K562 (cell line): ENCODE data around the gene ARHGAP18. TPM values are rescaled to one million over a fixed set of nuclear protein-coding genes. Genes with fewer than 3 reads are reported as not detected.

Source experiments
- ATAC-seq: fragments of 200-7000 bp; cut with Tn5 transposase; 3 replicates; pipeline ENCODE4 v1.9.1; 2020; ENCODE audit warnings: moderate library complexity
- BruUV-seq: library from RNA; stranded (reverse); fragments of 400-500 nt; replicated peaks from 2 replicates; lab custom pipeline; 2021; lab: Mats Ljungman, UMichigan
- CTCF ChIA-PET: fragments of 300-600 bp; formaldehyde crosslinking; extraction: SDS; loops from one replicate; lab custom pipeline; 2021; ENCODE audit warnings: low intra/inter-chr PET ratio; lab: Yijun Ruan, JAX
- POLR2A ChIA-PET: fragments of 300-600, 350-650 bp; sonication (Branson Sonifier 250); formaldehyde crosslinking; extraction: SDS; loops from one replicate; lab custom pipeline; 2021; ENCODE audit warnings: antibody characterized with exemption, inconsistent platforms; lab: Yijun Ruan, JAX
- DNase-seq, 4 experiments: peaks; one replicate each; pipeline versions ENCODE4 v3.0.0 to v3.0.0-alpha.2; 2011 to 2018; ENCODE audit warnings: low spot score in 3 of 4, mixed read lengths in 3 of 4; ENCODE audit errors: extremely low read depth in 1 of 4
- FAIRE-seq: peaks from 2 replicates; lab custom pipeline; 2011; peaks lifted over from hg19 to GRCh38; lab: Jason Lieb, UNC
- H2AFZ ChIP-seq: 2 replicates; pipeline ENCODE4 v1.6.0; 2011; ENCODE audit warnings: low read depth, low read length, control low read depth, inconsistent platforms
- H3K27ac ChIP-seq: fragments of 200-600 bp; 3 replicates; pipeline ENCODE4 v1.8.0; 2011; ENCODE audit warnings: low read depth, mild to moderate bottlenecking, control low read depth, inconsistent platforms, low read length, moderate library complexity, mixed read lengths; ENCODE audit errors: extremely low read depth
- H3K27me3 ChIP-seq, 2 experiments: fragments of 300-600 bp in 1 of 2; 2 replicates in 1 of 2; 3 replicates in 1 of 2; pipeline versions ENCODE4 v1.6.0 to v1.8.0; 2011; ENCODE audit warnings: inconsistent platforms in 2 of 2, low read length in 2 of 2, mild to moderate bottlenecking in 1 of 2, mixed read lengths in 1 of 2, moderate library complexity in 1 of 2; ENCODE audit not compliant: control insufficient read depth in 2 of 2, insufficient read depth in 2 of 2
- H3K36me3 ChIP-seq: fragments of 300-600 bp; 3 replicates; pipeline ENCODE4 v1.8.0; 2011; ENCODE audit warnings: mild to moderate bottlenecking, low read length, inconsistent platforms; ENCODE audit not compliant: control insufficient read depth, insufficient read depth
- H3K4me1 ChIP-seq, 2 experiments: fragments of 200-600 bp in 1 of 2; replicated peaks in 1 of 2; 2 replicates in 1 of 2; 3 replicates in 1 of 2; pipeline versions ENCODE4 v1.5.1 to v1.8.0; 2011; ENCODE audit warnings: inconsistent platforms in 2 of 2, low read length in 2 of 2, mild to moderate bottlenecking in 1 of 2, mixed read lengths in 1 of 2, moderate library complexity in 1 of 2; ENCODE audit not compliant: control insufficient read depth in 2 of 2, insufficient read depth in 2 of 2
- H3K4me2 ChIP-seq: 2 replicates; pipeline ENCODE4 v1.6.1; 2011; ENCODE audit warnings: low read length, control low read depth, inconsistent platforms, mixed read lengths; ENCODE audit not compliant: insufficient read depth
- H3K4me3 ChIP-seq: fragments of 200-600 bp; sonication (generic), shearing (Covaris generic); 2 replicates; pipeline ENCODE4 v1.5.1; 2016; ENCODE audit warnings: control low read depth, inconsistent platforms
- H3K79me2 ChIP-seq: fragments of 200-600 bp; 3 replicates; pipeline ENCODE4 v1.8.0; 2011; ENCODE audit warnings: low read length, inconsistent platforms; ENCODE audit not compliant: control insufficient read depth, insufficient read depth
- H3K9ac ChIP-seq, 2 experiments: 2 replicates each; pipeline versions ENCODE4 v1.6.0 to v1.6.1; 2011; ENCODE audit warnings: low read depth in 2 of 2, low read length in 2 of 2, control low read depth in 1 of 2, inconsistent platforms in 1 of 2, mild to moderate bottlenecking in 1 of 2, mixed read lengths in 1 of 2; ENCODE audit not compliant: insufficient read depth in 1 of 2
- H3K9me1 ChIP-seq: one replicate; pipeline ENCODE4 v1.6.0; 2011; ENCODE audit warnings: inconsistent platforms, mild to moderate bottlenecking, low read length, moderate library complexity; ENCODE audit not compliant: control insufficient read depth, insufficient read depth
- H3K9me3 ChIP-seq: replicated peaks from 2 replicates; pipeline ENCODE4 v1.5.1; 2011; ENCODE audit warnings: low read depth, low read length, inconsistent platforms; ENCODE audit not compliant: control insufficient read depth, insufficient read depth
- H4K20me1 ChIP-seq: replicated peaks from 2 replicates; pipeline ENCODE4 v1.6.1; 2011; ENCODE audit warnings: low read length, inconsistent platforms, mixed read lengths; ENCODE audit not compliant: control insufficient read depth, insufficient read depth
- HDAC2 ChIP-seq: fragments of 450-650 bp; IDR thresholded peaks from 2 replicates; pipeline ENCODE4 v1.6.1; 2016; ENCODE audit warnings: mild to moderate bottlenecking
- HDAC8 ChIP-seq: fragments of 450-650 bp; IDR thresholded peaks from 2 replicates; pipeline ENCODE4 v1.6.1; 2016; ENCODE audit warnings: mild to moderate bottlenecking, missing genetic modification characterization, moderate library complexity, missing compliant biosample characterization
- MEF2D ChIP-seq: conservative IDR thresholded peaks from 2 replicates; pipeline ENCODE4 v1.6.1; 2016; ENCODE audit warnings: low read depth, missing genetic modification characterization, missing compliant biosample characterization
- NR2C1 ChIP-seq, 2 experiments: fragments of 450-650 bp; IDR thresholded peaks; 2 replicates each; pipeline ENCODE4 v1.6.1; 2017; ENCODE audit warnings: mild to moderate bottlenecking in 2 of 2, antibody characterized with exemption in 1 of 2, inconsistent platforms in 1 of 2, missing compliant biosample characterization in 1 of 2, missing genetic modification characterization in 1 of 2
- TAF7 ChIP-seq: fragments of 450-650 bp; IDR thresholded peaks from 2 replicates; pipeline ENCODE4 v1.6.1; 2016; ENCODE audit warnings: missing genetic modification characterization, missing compliant biosample characterization
- TEAD4 ChIP-seq, 2 experiments: sonication (generic) in 1 of 2; formaldehyde crosslinking in 1 of 2; IDR thresholded peaks; 2 replicates each; pipeline versions ENCODE4 v1.6.1 to v1.8.0; 2012 to 2022; ENCODE audit warnings: borderline replicate concordance in 1 of 2, inconsistent platforms in 1 of 2, low read length in 1 of 2, mild to moderate bottlenecking in 1 of 2, missing genetic modification reagents in 1 of 2
- TRIM28 ChIP-seq: fragments of 450-650 bp; IDR thresholded peaks from 2 replicates; pipeline ENCODE4 v1.6.1; 2017
- YBX1 ChIP-seq: fragments of 450-650 bp; IDR thresholded peaks from 2 replicates; pipeline ENCODE4 v1.7.1; 2016; ENCODE audit warnings: mild to moderate bottlenecking
- WGBS: fragments of 100-300 bp; shearing (Covaris generic); methylation state at CpG from one replicate; pipeline ENCODE4 v1.1.6; 2016; ENCODE audit warnings: low coverage, mixed read lengths; ENCODE audit not compliant: insufficient coverage; ENCODE audit errors: missing lambda C conversion rate; 5-methylcytosine and 5-hydroxymethylcytosine counted together
- in situ Hi-C: fragments of 300-500 bp; cut with MboI; formaldehyde crosslinking; loops from 4 replicates; pipeline ENCODE4 v1.15.0; 2018; ENCODE audit warnings: inconsistent platforms, mixed read lengths
- intact Hi-C: fragments of 100-400 bp; cut with micrococcal nuclease; formaldehyde crosslinking; loops from 2 replicates; pipeline ENCODE4 v1.14.2; 2022
- polyA plus RNA-seq, 8 experiments: library from polyadenylated mRNA; depleted of rRNA in 4 of 8; stranded (reverse) in 5 of 8; unstranded in 3 of 8; fragments of >200 nt; fragmentation: Nextera tagmentation in 2 of 8; fragmentation: Illumina TruSeq in 1 of 8; extraction: Ambion mirVana in 2 of 8; extraction: Trizol in 1 of 8; gene quantifications; 2 replicates each; pipeline versions ENCODE4 v1.2.1 to v1.2.3, GENCODE V29; 2011 to 2014; ENCODE audit warnings: inconsistent platforms in 1 of 8, missing spikeins in 1 of 8
- total RNA-seq, 7 experiments: library from RNA; depleted of rRNA in 6 of 7; stranded (reverse); fragments of >200 nt in 6 of 7; fragmentation: Illumina TruSeq in 2 of 7; extraction: Trizol in 2 of 7; gene quantifications; 2 replicates each; pipeline versions ENCODE4 v1.2.1 to v1.2.3, GENCODE V29; 2011 to 2021; ENCODE audit warnings: low replicate concordance in 1 of 7
- TF ChIP-seq, protein P1 (sequence below): fragments of 450-650 bp; IDR thresholded peaks from 2 replicates; pipeline ENCODE4 v1.6.1; 2016; ENCODE audit warnings: mild to moderate bottlenecking, moderate library complexity
- TF ChIP-seq, protein P2 (sequence below), 2 experiments: fragments of 450-650 bp; conservative IDR thresholded peaks; 2 replicates each; pipeline ENCODE4 v1.6.1; 2017; ENCODE audit warnings: mild to moderate bottlenecking in 2 of 2, moderate library complexity in 2 of 2

ARHGAP18 gene
- total and polyA plus RNA-seq, 9 of the 15 experiments (the other 6 are each of a cell fraction or from before 2014, with no cell fraction given) = 13.3 to 29.7 (median 21.1) TPM

DNA sequence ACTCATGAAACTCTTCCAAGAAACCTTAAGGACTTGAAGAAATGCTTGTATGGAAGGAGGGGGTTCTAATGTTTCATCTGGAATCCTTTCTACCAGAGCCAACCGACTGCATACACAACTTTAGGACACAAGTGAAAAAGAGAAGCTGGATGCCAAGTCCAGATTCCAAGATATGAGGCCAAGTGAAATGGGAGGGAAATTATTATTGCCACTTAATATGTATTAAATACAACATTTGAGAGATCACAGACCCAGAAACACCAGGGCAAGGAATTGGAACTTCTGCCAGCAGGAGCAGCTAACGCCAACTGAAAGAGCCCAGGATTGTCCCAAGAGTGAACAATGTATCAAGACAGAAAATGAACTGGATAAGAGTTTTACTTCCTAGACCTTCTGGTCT is 144.2 kb downstream of the ARHGAP18 start:
- CTCF ChIA-PET = interaction anchor here (2.5 kb wide), 1 partner anchor 67 kb away, joined by 17 read pairs; no protein-coding TSS in a partner anchor
- Histone ChIP-seq H3K27ac (no peak overlapping the region), H4K20me1 (no peaks in the 10 kb centered on the region), H3K9me1 (no peaks in the 10 kb centered on the region), H3K4me2 (no peak overlapping the region), H3K36me3 (no peaks in the 10 kb centered on the region), H2AFZ (no peak overlapping the region), H3K27me3 (no peaks in the 10 kb centered on the region), H3K9me3 (no peaks in the 10 kb centered on the region), H3K4me3 (no peak overlapping the region), H3K79me2 (no peaks in the 10 kb centered on the region), H3K9ac (no peak overlapping the region), H3K4me1 (peaks cover 0 to 7% of the 10 kb centered on the region in 2 experiments; a peak in 2 of 5 replicates)
- no peak for ATAC-seq
- FAIRE-seq = no peak
- intact Hi-C loops = no loop called here
- BruUV-seq = no TSS peak
- 13% methylated on average over 2 of the region's 2 CpGs for WGBS
- in situ Hi-C loops = loop anchor here (5.0 kb wide), 1 partner anchor 64 kb away; no protein-coding TSS in a partner anchor
- POLR2A ChIA-PET = interaction anchor here (1.0 to 2.1 kb wide), 2 partner anchors 20 to 65 kb away, joined by 3 to 8 read pairs; no protein-coding TSS in a partner anchor
- DNase-seq = no peak
- TF ChIP-seq HDAC2 = no peak
- TF ChIP-seq, protein P1, sequence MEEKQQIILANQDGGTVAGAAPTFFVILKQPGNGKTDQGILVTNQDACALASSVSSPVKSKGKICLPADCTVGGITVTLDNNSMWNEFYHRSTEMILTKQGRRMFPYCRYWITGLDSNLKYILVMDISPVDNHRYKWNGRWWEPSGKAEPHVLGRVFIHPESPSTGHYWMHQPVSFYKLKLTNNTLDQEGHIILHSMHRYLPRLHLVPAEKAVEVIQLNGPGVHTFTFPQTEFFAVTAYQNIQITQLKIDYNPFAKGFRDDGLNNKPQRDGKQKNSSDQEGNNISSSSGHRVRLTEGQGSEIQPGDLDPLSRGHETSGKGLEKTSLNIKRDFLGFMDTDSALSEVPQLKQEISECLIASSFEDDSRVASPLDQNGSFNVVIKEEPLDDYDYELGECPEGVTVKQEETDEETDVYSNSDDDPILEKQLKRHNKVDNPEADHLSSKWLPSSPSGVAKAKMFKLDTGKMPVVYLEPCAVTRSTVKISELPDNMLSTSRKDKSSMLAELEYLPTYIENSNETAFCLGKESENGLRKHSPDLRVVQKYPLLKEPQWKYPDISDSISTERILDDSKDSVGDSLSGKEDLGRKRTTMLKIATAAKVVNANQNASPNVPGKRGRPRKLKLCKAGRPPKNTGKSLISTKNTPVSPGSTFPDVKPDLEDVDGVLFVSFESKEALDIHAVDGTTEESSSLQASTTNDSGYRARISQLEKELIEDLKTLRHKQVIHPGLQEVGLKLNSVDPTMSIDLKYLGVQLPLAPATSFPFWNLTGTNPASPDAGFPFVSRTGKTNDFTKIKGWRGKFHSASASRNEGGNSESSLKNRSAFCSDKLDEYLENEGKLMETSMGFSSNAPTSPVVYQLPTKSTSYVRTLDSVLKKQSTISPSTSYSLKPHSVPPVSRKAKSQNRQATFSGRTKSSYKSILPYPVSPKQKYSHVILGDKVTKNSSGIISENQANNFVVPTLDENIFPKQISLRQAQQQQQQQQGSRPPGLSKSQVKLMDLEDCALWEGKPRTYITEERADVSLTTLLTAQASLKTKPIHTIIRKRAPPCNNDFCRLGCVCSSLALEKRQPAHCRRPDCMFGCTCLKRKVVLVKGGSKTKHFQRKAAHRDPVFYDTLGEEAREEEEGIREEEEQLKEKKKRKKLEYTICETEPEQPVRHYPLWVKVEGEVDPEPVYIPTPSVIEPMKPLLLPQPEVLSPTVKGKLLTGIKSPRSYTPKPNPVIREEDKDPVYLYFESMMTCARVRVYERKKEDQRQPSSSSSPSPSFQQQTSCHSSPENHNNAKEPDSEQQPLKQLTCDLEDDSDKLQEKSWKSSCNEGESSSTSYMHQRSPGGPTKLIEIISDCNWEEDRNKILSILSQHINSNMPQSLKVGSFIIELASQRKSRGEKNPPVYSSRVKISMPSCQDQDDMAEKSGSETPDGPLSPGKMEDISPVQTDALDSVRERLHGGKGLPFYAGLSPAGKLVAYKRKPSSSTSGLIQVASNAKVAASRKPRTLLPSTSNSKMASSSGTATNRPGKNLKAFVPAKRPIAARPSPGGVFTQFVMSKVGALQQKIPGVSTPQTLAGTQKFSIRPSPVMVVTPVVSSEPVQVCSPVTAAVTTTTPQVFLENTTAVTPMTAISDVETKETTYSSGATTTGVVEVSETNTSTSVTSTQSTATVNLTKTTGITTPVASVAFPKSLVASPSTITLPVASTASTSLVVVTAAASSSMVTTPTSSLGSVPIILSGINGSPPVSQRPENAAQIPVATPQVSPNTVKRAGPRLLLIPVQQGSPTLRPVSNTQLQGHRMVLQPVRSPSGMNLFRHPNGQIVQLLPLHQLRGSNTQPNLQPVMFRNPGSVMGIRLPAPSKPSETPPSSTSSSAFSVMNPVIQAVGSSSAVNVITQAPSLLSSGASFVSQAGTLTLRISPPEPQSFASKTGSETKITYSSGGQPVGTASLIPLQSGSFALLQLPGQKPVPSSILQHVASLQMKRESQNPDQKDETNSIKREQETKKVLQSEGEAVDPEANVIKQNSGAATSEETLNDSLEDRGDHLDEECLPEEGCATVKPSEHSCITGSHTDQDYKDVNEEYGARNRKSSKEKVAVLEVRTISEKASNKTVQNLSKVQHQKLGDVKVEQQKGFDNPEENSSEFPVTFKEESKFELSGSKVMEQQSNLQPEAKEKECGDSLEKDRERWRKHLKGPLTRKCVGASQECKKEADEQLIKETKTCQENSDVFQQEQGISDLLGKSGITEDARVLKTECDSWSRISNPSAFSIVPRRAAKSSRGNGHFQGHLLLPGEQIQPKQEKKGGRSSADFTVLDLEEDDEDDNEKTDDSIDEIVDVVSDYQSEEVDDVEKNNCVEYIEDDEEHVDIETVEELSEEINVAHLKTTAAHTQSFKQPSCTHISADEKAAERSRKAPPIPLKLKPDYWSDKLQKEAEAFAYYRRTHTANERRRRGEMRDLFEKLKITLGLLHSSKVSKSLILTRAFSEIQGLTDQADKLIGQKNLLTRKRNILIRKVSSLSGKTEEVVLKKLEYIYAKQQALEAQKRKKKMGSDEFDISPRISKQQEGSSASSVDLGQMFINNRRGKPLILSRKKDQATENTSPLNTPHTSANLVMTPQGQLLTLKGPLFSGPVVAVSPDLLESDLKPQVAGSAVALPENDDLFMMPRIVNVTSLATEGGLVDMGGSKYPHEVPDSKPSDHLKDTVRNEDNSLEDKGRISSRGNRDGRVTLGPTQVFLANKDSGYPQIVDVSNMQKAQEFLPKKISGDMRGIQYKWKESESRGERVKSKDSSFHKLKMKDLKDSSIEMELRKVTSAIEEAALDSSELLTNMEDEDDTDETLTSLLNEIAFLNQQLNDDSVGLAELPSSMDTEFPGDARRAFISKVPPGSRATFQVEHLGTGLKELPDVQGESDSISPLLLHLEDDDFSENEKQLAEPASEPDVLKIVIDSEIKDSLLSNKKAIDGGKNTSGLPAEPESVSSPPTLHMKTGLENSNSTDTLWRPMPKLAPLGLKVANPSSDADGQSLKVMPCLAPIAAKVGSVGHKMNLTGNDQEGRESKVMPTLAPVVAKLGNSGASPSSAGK = no peak
- no peak for TF ChIP-seq TRIM28
- no peak for TF ChIP-seq TAF7
- no peak for TF ChIP-seq NR2C1 (IDR thresholded peaks at IDR 0.05)
- no peak for TF ChIP-seq NR2C1 (tag; IDR thresholded peaks at IDR 0.05)
- no peak for TF ChIP-seq YBX1
- TF ChIP-seq, protein P2, sequence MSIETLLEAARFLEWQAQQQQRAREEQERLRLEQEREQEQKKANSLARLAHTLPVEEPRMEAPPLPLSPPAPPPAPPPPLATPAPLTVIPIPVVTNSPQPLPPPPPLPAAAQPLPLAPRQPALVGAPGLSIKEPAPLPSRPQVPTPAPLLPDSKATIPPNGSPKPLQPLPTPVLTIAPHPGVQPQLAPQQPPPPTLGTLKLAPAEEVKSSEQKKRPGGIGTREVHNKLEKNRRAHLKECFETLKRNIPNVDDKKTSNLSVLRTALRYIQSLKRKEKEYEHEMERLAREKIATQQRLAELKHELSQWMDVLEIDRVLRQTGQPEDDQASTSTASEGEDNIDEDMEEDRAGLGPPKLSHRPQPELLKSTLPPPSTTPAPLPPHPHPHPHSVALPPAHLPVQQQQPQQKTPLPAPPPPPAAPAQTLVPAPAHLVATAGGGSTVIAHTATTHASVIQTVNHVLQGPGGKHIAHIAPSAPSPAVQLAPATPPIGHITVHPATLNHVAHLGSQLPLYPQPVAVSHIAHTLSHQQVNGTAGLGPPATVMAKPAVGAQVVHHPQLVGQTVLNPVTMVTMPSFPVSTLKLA (conservative IDR thresholded peaks at IDR 0.05) = no peak
- no peak for TF ChIP-seq HDAC8 (tag)
- no peak for TF ChIP-seq TEAD4 (IDR thresholded peaks at IDR 0.05; ENCODE audit: low read length)
- no peak for TF ChIP-seq TEAD4 (CRISPR knock-in tag; IDR thresholded peaks at IDR 0.05; ENCODE audit: borderline replicate concordance)
- no peak for TF ChIP-seq MEF2D (tag)
